Activated CD4-positive, alpha-beta T cell treated with anti-CD3 and anti-CD28 coated beads, Interleukin-2, amount 50 U/mL, for 48 hours (primary cell): Measurements from ENCODE around the gene OR8B12.
A peak's percentile ranks its signal among the peaks of the same experiment; 100 is the strongest.

Experiments
- DNase-seq, 2 experiments: peaks; one replicate each; pipeline ENCODE4 v3.0.0-alpha.2; 2020

The OR8B12 gene

GRCh38 chr11:124543554-124543953 is at the start of gene OR8B12:
Gene OR8B12 (minus strand): TSS chr11:124543654. CDS start chr11:124543654, 0 bp downstream.
- no peak for DNase-seq

DNA sequence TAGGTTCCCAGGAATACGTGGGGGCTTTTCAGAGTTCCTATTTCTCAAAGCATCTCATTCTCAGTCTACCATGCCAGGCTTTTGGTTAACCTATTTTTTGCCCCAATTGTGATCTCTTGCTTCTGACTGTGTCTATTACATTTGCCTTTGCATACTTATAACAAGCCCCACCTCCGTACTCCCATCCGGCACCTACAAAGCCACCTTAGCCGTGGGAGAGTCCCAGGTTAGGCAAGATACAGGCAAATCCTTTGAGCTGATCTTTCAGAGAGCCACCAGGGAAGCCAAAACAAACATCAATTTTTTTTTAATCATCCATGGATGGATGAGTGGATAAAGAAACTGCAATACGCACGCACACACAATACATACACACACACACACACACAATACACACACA is 49.2 kb upstream of the OR8B12 start:
- no peak for DNase-seq

GRCh38 chr11:124591430-124591829 is 48.0 kb upstream of the OR8B12 start:
- no peak for DNase-seq

DNA sequence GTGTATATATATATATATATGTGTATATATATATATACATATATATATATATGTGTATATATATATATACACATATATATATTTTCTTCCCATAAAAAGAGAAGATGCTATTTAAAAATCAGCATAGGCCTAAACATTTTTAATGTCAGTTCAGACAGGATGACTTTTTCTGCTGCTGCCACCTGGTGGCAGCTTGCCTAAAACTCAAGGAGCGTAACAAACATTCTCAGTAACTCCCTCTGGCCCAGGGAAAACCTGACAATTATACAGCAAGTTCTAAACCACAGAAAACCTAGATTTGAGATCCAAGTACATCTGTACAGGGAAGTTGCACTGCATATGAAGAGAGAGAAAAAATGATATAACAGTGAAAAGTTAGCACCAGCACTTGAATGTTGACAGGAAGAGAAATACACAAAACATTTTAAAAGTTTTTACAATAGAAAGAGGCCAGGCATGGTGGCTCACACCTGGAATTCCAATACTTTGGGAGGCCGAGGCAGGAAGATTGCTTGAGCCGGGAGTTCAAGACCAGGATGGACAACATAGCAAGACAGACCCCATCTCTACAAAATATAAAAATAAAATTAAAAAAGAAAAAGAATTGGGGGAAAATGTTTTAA is 42.9 kb upstream of the OR8B12 start:
- peak; percentile 35 to 59 for DNase-seq

DNA sequence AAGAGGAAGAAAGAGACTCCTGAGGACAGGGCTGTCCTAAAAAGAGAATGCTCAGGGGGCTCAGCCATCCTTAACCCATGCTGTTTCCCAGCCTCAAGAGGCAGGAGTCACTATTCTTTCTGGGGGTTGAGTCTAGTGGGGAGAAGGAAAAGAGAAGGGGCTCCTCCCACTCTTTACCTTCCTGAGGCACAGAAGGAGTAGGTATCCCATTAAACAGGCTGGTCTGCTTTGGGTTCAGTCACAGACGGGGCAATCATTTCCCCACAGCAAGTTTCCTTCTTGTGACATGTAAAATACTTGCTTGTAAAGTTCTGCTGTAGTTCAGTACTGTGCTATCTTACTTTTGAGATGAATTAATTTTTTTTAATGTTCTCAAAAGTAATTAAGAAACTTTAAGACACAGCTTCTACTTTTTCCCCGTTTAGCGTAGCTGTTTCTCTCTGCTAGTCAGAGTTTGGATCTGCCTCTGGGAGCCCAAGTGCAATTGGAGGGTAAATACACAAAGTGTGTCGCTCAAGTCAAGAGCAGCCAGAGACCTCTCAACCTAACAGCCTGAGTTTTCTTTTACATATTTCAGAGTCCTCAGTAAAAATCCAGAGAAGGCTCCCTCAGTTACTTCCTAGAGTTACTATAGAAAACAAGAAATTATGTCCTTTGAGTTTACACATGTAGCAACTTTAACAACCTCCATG is 41.4 kb upstream of the OR8B12 start:
- no peak for DNase-seq

DNA sequence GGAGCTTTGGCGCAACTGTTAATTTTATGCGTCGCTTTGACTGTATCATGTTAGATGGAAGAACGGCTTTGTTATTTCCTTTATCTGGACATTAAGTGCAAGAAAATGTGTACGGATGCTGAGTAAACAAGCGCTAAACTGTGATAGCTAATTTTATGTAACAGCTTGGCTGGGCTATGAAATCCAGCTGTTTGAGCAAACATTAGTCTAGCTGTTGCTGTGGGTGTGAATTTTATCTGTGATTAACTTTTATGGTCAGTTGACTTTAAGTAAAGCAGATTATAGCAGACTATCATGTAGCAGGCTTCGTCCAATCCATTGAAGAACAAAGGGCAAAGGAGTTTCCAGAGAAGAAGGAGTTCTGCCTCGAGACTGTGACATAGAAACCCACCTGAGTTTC is 40.3 kb upstream of the OR8B12 start:
- DNase-seq, result no peak

DNA sequence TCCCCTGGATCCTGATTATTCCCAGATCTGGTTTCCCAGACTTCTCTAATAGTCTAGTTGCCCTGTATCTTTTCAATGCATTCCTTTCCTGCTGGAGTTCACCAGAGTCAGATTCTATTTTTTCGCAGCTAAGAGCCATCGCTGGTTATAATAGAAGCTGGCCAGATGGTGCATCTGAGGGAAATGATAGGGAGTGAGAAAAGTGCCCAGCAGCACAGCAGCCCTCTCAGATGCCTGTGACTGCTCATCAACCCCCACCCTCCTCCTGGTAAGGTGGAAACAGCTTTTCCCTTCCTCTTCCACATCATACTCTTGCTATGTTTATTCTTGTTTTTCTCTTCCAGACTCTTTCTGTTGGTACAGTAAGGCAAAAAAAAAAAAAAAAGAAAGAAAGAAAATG is 39.1 kb upstream of the OR8B12 start:
- DNase-seq, result no peak

DNA sequence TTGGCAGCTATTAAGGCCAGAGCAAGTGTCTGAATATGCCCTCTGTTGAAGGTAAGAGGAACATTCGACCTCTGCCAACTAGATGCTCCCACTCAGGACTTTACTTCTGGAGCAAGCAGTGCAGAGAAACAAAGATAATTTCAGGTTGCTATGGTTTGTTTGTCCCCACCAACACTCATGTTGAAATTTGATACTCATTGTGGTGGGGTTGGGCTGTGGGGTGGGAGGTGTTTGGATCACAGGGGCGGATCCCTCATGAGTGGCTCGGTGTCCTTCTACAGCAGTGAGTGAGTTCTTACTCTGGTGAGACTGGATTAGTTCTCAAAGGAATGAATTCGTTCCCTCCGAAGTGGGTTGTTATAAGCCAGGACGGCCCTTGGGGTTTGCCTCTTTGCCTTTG is 38.4 kb upstream of the OR8B12 start:
- DNase-seq, result no peak

- no peak for DNase-seq
These were observed 35.3 kb upstream of the OR8B12 start for GRCh38 chr11:124578761-124579160.

GRCh38 chr11:124577716-124578427 is 34.4 kb upstream of the OR8B12 start:
- DNase-seq, result no peak

GRCh38 chr11:124570160-124570559 is 26.7 kb upstream of the OR8B12 start:
- DNase-seq, result no peak

DNA sequence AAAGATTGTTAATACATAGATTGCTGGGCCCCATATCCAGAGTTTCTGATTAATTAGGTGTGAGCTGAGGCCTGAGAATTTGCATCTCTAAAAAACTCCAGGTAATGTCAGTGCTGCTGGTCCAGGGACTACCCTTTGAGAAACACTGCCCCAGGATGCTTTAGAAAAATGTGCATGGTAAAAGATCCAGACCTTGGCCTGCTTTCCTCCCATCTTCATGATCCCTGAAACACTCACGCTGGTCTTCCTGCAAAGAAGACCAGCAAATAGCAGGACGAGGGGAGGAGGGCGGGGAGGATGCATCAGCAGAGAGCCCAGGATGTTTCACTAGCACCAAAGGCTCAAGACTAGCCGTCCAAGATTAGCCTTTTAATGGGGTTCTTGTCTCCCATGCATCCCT is 26.2 kb upstream of the OR8B12 start, which contains the start of gene OR8A1:
Gene OR8A1 (plus strand): TSS at position 301 of the 400 bp plus-strand sequence. CDS start 123 bp downstream, outside the sequence.
- no peak for DNase-seq

- DNase-seq, result no peak
These were observed 13.4 kb upstream of the OR8B12 start for GRCh38 chr11:124556828-124557227.

DNA sequence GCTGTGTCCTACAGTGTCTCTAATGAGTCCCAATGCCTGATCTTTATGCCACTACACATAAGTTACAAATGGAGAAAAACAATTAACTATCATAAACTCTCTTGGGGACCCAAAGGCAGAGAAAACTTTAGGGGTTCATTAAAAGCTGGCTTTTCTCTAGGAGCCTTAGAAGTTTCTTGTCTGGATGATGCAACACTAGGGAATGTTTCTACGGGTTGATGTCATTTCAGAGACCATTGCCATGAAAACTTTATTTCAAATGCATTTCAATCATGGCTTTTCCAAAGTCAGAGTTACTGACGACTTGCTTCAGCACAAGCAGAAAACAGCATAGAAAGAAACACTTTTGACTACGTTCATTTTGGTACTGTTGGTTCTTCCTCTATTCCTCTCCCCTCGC is 8.5 kb upstream of the OR8B12 start:
- no peak for DNase-seq

GRCh38 chr11:124551189-124551588 is 7.7 kb upstream of the OR8B12 start:
- no peak for DNase-seq

DNA sequence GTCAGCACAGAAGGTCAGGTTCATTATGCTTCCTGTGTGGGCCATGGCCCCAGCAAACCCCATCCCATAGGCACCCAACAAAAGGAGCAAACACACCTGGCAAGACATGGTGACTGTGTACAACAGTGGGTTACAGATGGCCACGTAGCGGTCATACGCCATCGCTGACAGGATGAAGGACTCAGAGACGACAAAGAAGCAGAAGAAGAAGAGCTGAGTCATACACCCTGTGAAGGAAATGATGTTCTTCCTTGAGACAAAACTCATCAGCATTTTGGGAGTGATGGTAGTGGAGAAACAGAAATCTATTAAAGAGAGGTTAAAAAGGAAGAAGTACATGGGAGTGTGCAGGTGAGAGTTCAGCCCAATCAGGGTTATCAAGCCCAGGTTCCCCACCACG is 309 bp downstream of the OR8B12 start:
- no peak for DNase-seq

DNA sequence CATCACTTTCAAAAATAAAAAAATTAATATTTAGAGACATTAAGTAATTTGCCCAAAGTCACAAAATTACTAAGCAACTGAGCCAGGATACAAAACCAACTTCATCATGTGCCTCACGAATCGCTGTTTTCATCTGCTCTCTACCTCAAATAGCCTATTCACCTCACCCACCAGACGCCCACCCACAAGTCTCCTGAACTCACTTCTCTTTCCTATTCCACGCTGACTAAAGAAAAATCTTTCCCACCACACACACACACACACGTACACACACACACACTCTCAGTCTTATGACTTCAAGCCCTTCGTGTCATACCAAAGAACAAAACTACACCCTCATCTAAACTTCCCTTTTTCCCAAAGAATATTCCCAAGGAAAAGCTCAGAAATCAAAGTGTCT is 2.2 kb downstream of the OR8B12 start:
- DNase-seq, result no peak

GRCh38 chr11:124538019-124538418 is 5.4 kb downstream of the OR8B12 start:
- DNase-seq, result no peak

- no peak for DNase-seq
These were observed 6.9 kb downstream of the OR8B12 start for GRCh38 chr11:124536520-124536919.

GRCh38 chr11:124535552-124536232 is 7.8 kb downstream of the OR8B12 start:
- DNase-seq, result no peak

DNA sequence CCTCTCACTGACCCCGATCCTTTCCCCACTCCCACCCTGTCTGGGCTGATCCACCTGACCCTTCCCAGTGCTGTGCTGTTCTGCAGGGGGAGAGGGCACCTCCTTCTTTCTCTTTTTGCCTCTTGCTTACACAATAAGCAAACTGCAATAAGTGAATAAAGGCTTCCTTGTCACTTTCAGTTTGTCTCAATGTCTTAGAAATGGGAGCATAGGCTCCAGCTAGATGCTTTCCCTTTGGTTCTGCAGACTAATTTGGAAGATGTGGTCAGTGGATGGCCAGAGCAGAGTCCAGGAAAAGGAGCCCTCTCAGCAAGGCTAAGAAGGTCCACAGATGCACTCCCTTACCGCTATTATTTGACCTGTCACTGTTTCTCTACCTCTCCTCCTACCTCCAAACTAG is 9.4 kb downstream of the OR8B12 start:
- DNase-seq, result no peak

GRCh38 chr11:124533626-124534025 is 9.8 kb downstream of the OR8B12 start:
- no peak for DNase-seq

GRCh38 chr11:124520550-124520854 is 23.0 kb downstream of the OR8B12 start:
- no peak for DNase-seq
